OCI-LY1 (cell line): Measurements from ENCODE around the gene ENTREP3.

Experiments used
- CTCF ChIP-seq: fragments of 200-600 bp; sonication (generic), shearing (Covaris generic); IDR thresholded peaks from 2 replicates; pipeline ENCODE4 v1.5.1; 2017; ENCODE audit warnings: mild to moderate bottlenecking, antibody characterized with exemption, low read length, moderate library complexity, mixed read lengths
- EZH2 ChIP-seq: fragments of 200-600 bp; sonication (generic), shearing (Covaris generic); IDR thresholded peaks from 2 replicates; pipeline ENCODE4 v1.8.0; 2017; ENCODE audit warnings: borderline replicate concordance, mixed run types, mild to moderate bottlenecking, antibody characterized with exemption, low read length, moderate library complexity, mixed read lengths

GRCh38 chr1:155208541-155209311 is 46.6 kb downstream of the ENTREP3 start, which contains the start of gene MTX1:
- no peak for TF ChIP-seq CTCF
- TF ChIP-seq EZH2: no peak
